Stimulated activated CD8-positive, alpha-beta memory T cell treated with anti-CD3 and anti-CD28 coated beads, Interleukin-12 subunit alpha, Interleukin-12 subunit beta, amount 100 ng/mL, for 4 hours (primary cell): ENCODE data around the gene ADIRF.
"Not testable (repeated sequence)": the region's sequence is repeated elsewhere in the genome, so short reads cannot be mapped to it uniquely, and the experiment has no call there.

Source experiments
- DNase-seq: peaks from one replicate; pipeline ENCODE4 v3.0.0-alpha.2; 2020; ENCODE audit warnings: low read depth

ADIRF gene

DNA sequence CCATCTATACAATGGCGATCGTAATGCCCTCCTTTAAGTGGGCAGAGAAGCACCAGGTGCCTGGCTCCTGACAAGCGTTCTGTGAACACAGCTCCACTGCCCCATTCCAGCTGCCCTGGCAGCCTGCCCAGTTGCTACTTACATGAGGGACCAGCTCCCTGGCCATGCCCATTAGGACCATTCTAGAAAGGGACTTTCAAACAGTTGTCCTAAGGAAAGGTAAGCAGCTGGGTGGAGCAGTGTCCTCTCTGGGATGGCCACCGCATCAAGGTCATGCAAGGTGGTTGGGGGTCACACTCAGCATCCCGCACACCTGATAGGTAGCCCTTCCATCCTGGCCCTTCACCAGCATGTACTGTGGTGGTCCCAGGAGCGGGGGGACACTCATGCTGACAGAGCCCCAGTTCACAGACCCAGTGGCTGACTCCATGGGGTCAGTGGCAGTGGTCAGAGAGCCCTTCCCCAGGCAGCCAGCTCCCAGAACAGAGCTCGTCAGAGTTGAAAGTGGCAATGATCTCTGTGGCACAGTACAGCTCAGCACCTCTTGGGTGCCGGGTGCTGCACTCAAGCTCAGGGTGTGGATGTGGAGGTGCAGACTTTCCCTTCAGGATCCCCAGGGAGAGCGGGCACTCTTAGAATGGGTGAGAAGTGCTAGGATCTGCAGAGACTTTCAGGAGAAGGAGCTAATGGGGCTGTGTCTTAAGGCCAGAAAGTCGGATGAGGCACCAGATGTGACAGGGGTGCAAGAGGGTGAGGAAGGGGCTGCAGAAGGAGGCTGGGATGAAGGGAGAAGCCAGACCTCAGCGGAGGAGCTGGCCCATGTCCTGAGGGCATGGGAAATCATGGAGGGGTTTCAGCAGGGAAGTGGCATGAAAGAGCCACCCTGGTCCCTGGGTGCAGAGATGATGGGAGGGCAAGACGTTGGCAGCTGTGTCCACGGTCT is 21.8 kb upstream of the ADIRF start:
- DNase-seq: no peak

DNA sequence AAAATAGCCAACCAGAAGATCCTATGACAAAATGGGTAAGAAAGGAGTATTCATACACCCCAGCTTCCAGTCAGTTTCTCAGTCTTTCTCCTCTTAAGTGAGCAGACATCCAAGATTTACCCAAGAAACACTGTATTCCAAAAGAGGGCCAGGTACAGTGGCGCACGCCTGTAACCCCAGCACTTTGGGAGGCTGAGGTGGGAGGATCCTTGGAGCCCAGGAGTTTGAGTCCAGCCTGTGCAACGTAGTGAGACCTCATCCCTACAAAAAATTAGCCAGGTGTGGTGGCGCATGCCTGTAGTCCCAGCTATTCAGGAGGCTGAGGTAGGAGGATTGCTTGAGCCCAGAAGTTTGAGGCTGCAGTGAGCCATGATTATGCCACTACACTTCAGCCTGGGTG is 20.5 kb upstream of the ADIRF start:
- not testable (repeated sequence) for DNase-seq

DNA sequence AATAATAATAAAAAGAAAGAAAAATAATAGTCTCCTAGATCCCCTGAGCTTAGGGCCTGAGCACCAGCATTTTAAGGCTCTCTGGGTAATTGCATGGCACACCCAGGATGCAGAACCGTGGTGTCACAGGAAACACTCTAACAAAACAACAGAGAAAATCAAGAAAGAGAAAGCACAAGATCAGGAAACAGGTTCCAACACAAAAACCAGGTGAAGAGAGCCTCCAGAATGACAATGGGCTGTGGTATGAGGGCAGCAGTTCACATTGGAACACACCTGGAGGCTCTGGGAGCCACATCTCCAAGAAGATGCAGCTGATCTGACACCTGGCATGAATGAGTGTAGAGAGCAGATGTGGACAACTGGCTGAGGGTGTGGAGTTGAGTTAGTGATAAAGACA is 17.9 kb upstream of the ADIRF start:
- DNase-seq: no peak

DNA sequence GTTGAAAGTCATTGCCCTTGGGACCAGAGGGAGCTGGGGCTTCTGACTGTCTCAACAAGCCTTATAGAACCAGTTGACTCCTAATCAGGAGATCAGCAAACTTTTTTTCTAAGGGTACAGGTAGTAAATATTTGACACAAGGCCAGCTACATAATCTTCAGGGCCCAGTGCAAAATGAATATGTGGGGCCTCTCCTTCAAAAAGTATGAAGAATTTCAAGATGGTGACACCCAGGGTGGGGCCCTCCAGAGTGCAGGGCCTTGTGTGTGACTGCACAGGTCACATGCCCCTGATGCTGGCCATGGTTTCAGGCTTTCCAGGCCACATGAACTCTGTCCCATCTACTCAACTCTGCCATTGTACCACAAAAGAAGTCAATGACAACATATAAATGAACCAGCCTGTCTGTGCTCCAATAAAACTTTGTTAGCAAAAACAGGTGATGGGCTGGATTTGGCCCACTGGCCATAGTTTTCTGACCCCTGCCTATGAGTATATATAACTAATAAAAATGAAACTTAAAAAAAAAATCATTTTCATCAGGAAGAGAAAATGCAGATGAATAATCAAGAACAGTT is 17.0 kb upstream of the ADIRF start:
- DNase-seq: no peak

DNA sequence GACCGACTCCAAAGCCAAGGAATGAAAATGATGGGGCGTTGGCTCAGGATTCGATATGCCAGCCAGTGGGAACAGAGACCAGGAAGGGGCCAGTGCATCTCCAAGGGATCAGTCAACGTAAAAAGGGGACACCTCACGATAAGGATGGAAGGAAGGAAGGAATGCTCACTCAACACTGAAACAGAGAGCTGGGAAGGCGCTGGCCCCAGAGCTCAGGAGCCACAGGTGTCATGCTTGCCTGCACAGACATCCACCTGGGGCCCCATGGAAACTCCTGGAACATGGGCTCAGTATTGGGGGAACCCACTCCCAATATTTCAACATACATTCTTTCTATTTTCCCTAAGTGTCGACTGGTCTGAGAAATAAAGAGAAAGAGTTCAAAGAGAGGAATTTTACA is 16.2 kb upstream of the ADIRF start:
- no peak for DNase-seq

DNA sequence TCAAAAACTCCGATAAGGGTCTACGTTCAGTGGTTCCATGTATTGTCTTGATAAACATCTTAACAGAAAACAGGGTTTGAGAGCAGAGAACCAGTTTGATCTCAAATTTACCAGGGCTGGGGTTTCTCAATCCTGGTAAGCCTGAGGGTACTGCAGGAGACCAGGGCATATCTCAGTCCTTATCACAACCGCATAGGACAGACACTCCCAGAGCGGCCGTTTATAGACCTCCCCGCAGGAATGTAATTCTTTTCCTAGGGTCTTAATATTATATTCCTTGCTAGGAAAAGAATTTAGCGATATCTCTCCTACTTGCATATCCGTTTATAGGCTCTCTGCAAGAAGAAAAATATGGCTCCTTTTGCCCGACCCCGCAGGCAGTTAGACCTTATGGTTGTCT is 15.6 kb upstream of the ADIRF start:
- not testable (repeated sequence) for DNase-seq

DNA sequence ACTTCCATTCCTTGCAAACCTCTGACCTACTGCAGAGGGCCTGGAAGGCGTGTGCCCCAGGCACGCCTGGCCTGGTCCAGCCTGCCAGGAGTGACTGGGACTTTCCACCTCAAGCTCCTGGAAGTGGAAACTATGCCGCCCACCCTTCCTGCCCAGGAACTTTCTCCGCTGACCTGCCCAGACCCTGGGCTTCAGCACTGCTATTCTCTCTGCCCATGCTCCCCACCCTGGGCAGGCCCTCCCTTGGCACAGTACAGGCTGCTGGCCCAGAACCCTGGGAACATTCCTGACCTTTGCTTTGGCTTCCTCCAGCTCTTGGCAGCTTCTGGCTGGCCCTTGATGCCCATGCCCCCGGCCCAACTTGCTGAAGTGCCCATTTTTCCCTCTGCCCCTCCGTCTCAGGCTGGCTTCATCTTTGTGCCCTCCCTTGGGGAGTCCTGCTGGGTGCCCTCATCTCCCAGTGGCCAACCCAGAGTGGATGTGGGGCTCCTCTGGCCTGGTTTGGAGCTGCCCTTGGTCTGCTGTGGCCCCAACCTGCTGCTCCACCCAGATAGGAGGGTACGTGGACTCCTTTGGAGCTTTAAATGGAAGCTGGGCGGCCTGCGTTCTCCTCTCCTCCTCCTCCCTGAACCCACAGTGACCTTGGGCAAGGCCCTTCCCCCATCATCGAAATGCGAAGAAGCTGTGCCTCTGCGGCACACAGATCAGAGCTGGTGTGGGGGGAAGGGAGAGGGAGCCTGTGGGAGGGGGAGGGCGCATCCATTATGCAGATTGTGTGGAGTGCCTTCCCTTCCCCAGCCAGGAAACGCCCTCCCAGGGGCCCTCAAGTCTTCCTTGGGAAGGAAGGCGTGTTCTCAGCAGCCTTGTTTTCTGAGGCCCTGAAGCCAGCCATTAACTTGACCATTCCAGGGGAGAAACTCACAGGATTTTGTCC is 14.3 kb upstream of the ADIRF start:
- no peak for DNase-seq

DNA sequence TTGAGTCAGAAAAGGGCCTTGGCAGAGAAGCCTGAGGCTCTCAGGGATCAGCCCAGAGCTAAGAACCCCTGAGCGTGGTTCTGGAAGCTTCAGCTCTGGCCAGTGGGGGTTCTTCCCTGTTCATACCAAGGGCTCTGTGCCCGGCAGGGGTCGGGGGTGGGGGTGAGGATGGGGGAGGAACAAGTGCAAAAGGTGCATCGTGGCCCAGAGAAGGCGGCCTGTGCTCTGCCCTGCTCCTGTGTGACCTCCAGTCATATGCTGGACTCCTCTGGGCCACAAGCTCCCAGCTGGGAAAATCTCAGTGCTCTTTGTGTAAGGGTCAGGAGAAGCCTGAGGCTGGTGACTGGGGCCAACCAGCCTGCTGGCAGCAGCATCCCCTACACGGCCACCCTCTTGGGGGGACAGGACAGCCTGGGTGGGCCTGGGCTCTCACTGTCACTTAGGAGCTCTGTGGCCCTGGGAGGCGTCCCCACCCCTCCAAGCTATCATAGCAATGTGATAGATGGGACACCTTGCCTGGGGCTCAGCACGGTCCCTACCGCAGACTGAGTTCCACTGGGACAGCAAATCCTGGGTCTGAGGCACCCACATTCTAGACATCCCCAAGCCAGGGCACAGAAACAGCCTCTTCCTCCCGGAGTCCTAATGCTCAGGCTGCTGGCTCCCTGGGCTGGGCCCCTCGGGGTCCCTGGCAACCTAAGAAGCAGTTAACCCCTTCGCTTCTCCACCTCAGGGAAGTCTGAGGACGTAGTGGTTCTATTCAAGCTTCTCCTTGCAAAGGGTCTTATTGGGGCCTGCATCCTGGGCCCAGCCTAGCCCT is 13.4 kb upstream of the ADIRF start:
- DNase-seq: no peak

DNA sequence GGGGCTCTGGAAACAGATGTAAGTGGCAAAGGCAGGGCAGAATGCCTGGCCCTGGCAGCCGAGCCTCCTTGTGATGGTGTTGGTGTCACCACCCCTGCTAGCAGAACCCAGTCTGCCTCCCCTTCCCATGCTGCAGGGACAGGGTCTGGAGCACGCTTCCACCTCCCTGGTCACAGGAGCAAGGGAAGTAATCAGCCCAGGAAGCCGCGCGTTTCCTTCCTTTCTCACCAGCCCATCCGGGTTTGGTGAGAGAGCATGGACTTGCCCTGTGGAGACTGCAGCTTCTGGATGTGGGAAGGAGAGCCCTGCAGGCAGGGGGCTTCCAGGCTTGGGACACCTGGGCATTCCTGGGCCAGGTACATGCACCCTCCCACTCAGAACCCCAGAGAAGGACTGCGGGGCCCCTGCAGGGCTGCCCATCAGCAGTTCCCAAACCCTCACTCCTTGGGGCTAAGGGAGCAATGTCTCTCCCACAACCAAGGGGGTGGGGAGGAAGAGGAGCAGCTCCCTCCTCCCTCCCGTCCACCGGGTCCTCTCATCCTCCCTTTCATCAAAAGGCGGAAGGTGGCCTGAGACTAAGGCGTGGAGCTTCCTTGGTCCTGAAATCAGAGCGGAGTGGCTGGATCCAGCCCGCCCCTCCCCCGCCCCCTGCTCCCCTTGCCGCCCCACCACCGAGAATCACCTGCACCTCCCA is 12.6 kb upstream of the ADIRF start:
- no peak for DNase-seq

DNA sequence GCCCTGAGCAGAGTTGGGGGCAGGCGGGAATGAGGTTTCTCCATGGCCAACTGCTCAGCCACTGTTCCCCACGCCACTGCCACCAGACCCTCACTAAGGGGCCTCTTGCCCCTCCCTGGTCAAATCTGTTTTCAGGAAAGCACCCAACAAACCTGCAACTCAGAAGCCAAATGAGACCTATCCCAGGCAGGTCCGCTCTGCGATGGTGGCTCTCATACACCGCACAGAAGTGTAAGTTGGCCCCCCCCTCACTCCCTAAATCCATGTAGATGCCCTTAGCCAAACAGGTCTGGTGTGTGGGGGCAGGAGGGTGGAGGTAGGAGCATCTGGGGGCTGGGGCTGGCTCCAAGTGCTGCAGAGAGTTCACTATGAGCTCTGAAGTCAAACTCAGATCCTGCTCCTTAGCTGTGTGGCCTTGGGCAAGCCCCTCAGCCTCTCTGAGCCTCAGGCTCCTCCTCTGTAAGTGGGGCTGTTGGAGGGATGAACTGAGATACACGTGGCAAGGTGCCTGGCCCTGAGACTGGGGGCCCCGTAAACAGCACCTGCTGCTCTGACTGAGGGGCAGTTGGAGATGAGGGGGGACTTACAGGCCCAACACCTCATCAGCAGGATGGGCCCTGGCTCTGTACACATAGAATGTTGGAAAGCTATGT is 12.0 kb upstream of the ADIRF start:
- no peak for DNase-seq

DNA sequence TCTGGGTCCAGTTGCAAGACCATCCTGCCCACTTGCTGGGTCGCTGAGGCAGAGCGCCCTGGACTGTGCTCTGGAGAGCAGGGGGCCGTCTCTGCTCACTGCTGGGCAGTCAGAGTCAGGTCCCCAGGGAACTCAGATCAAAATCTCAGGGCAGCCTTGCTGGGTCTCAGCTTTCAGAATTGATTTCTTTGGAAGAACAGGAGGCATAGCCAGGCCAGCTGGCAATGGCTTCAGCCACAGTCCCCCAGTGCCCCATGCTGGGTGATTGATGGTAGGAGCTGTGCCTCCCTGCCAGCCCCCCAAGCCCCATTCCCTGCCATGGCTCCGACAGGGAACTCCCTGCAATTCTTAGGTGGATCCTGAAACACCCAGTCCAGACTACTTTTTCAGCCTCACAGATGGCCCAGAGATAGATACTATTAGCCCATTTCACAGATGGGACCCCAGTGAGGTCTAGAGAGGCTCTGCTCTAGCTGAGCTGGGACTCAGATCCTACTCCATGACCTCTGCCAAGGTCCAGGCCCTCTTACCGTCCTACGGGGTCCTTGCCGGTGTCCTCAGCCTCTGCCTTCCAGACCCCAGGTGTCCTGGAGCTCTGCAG is 11.3 kb upstream of the ADIRF start:
- no peak for DNase-seq

DNA sequence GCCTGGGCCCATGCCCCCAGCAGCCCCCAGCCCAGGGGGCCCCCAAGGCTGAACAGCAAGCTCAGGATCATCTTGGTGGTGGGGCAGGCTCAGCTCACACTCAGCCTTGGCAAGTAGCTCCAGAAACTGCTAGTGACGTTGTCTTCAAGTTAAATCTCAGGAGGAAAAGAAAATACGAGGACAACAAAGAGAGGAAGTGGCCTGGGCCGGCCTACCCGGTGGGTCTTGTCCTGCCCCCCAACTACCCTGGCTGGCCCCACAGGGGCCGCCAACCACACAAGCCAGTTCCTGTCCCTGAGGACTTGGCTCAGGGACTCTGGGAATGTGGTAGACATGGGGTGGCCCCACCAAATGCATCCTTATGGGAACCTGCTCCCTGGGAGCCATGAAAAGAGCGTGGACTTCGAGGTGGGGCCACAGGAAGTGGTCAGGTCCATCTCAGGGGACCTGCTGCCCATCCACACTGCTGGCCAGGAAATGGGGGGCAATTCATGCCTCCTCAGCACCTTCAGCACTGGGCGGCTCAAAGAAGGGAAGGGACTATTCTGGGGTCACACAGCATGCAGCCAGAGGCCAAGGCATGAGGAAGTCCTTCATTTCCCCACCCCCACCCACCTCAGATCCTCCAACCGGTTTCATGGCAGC is 10.7 kb upstream of the ADIRF start, which contains the start of gene MMRN2:
Gene MMRN2, minus strand, starts transcription at position 145 of the 645 bp plus-strand sequence. Its CDS starts 74 bp downstream, at position 71.
- no peak for DNase-seq

DNA sequence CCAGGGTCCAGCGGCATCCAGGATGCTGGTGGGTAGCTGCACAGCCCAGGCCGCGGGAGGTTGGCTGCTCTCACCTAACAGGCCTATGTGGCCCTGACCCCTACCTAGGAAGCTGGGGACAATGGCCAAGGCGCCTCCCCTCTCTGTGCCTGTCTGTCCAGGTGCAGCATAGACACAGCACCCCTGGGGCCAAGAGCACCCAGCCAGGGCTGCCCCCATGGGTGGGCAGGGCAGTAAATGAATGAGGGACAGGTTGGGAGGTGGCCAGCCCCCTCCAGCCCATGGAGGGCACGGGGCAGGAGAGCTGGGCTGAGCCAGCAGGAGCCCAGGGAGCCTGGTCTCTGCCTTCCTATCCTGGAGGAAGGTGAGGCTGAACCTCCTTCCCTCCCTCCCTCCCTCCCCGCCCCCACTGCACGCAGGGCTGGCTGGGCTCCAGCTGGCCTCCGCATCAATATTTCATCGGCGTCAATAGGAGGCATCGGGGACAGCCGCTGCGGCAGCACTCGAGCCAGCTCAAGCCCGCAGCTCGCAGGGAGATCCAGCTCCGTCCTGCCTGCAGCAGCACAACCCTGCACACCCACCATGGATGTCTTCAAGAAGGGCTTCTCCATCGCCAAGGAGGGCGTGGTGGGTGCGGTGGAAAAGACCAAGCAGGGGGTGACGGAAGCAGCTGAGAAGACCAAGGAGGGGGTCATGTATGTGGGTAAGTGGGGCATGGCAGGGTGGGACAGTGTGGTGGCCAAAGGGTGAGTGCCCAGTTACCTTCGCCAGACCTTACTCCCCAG is 10.0 kb upstream of the ADIRF start, which contains the start of gene SNCG:
Gene SNCG, plus strand, starts transcription at position 484 of the 785 bp plus-strand sequence. Its CDS starts 99 bp downstream, at position 583.
- DNase-seq: no peak

DNA sequence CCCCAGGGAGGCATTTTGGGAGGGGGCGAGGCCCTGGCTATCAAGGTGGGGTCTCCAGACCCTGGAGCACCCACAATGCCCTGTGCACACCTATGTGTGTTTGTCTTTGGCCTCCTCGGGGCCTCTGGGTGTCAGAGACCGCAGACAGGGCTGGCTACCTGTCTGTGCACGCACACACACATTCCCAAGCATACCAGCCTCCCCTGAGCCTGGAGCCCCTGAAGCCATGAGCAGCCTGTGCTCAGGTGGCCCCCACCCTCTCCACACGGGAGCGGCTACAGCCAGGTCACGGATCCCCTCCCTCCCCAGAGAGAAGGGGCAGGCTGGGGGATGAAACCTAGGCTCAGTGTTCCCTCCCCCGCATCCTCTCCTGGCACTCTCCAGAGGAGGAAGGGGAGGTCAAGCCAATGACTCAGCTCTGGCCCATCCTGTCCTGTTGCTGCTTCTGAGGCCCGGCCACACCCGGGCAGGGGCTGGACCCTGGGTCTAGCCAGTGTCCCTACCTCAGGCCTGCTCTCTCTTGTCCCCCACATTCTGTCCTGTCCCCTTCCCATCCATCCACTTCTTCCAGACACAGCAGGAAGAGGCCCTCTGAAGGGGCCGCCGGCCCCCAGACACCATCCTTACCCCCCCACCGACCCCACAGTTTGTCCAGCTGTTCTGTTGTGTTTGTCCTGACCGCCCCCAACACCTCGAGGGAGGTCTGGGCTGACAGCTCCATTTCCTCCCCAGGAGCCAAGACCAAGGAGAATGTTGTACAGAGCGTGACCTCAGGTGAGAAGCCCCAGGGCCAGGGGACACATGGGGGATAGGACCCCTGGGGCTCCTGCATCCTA is 9.2 kb upstream of the ADIRF start:
- no peak for DNase-seq

DNA sequence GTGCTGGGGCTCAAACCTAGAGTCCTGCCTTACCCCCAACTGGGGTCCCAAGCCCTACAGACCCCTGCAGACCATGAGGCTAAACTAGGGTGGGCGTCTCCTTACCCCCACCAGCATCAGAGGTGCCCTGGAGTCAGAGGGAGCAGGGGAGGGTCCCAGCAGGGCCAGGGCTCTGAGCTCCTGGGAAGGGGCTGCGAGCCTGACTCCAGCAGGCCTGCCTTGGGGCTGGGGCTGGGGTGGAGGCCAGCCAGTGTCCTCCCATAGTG is 8.6 kb upstream of the ADIRF start:
- DNase-seq: no peak

DNA sequence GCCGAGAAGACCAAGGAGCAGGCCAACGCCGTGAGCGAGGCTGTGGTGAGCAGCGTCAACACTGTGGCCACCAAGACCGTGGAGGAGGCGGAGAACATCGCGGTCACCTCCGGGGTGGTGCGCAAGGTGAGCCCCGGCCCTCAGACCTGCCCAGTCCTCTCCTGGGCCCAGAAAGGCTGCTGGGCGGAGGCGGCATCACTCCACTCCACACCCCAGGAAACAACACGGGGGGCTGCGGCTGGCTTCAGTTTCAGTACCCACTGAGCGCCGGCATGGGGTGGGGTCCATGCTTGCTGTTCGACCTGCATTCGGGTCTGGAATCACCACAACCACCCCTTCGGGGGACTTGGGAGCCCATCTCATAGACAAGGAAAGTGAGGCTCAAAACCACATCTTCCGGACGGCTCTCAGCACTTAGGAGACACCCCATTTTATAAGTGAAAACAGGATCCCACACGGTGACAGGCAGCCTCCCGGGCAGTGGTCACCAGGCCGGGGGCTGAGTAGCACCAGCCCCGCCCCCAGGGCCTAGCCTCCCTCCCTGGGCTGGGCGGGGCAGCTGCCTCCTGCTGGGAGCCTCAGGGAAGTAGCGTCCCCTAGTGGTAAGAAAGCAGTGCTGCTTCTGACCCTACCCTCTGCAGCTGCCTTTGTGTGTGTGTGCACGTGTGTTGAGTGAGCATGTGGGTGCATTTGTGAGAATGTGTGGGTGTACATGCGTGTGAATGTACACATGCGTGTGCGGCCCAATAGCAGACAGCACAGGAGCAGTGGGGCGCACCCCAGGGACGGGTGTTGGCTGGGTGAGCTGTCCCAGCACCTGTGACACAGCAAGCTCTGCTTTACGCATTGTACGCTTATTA is 8.0 kb upstream of the ADIRF start:
- DNase-seq: no peak
